ENCODE data around the gene PVR. TPM values are rescaled to one million over a fixed set of nuclear protein-coding genes. Genes with fewer than 3 reads are reported as not detected.

PVR gene
- total RNA-seq, 1 experiment from 2014 or later, result 47.7 TPM

- intact Hi-C loops (cut with micrococcal nuclease; ENCODE audit: unreplicated experiment), result no loop called here
- BruUV-seq (replicated peaks), result no TSS peak
- ChIA-PET CTCF (no interaction called here), POLR2A (no interaction called here)
- no peaks in the 10 kb centered on the region for H3K36me3 ChIP-seq (ENCODE audit: control insufficient read depth, insufficient read depth, low read length)
- no peak for TF ChIP-seq CTCF (IDR thresholded peaks at IDR 0.05)
- no peak for TF ChIP-seq SIN3A (IDR thresholded peaks at IDR 0.05; ENCODE audit: borderline replicate concordance, insufficient read depth, low read depth, low read length)
- TF ChIP-seq POLR2AphosphoS5 (IDR thresholded peaks at IDR 0.05; ENCODE audit: low read depth, low read length), result no peak
- no peak for TF ChIP-seq REST (IDR thresholded peaks at IDR 0.05; ENCODE audit: insufficient read depth in 1 of 2, low read depth in 2 of 2, low read length in 1 of 2)
- no peak for TF ChIP-seq TCF7L2 (IDR thresholded peaks at IDR 0.05; ENCODE audit: low read depth, low read length)
- no peaks in the 10 kb centered on the region for H3K9me3 ChIP-seq (ENCODE audit: control insufficient read depth, insufficient read depth, low read depth, low read length)
- DNase-seq (ENCODE audit: low read depth, low spot score) (no peak), ATAC-seq (no peak)
- no peak overlapping the region for H3K4me3 ChIP-seq (ENCODE audit: low read depth in 2 of 2, low read length in 2 of 2)
- H3K27ac ChIP-seq (ENCODE audit: low read length), result no peak overlapping the region
- H3K27me3 ChIP-seq (ENCODE audit: control insufficient read depth, insufficient read depth, low read length), result no peaks in the 10 kb centered on the region
- H3K4me1 ChIP-seq (ENCODE audit: control insufficient read depth, insufficient read depth, low read length), result no peaks in the 10 kb centered on the region
- in situ Hi-C loops (cut with HindIII; ENCODE audit: low pct_unique_long_range_greater_than_20kb, low sequenced_read_pairs), result no loop called here
These were observed 59.8 kb downstream of the PVR start for GRCh38 chr19:44703336-44704078.

GRCh38 chr19:44704982-44705381 is 61.3 kb downstream of the PVR start:
- H3K4me1 ChIP-seq (ENCODE audit: control insufficient read depth, insufficient read depth, low read length), result no peaks in the 10 kb centered on the region
- no peak for DNase-seq (ENCODE audit: low read depth, low spot score)
- ChIA-PET POLR2A (interaction anchor here (0.6 kb wide), 1 partner anchor 32 kb away, joined by 3 read pairs; no protein-coding TSS in a partner anchor), CTCF (interaction anchor here (0.6 kb wide), 1 partner anchor 12 kb away, joined by 6 read pairs; no protein-coding TSS in a partner anchor)
- no TSS peak for BruUV-seq (replicated peaks)
- in situ Hi-C loops (cut with HindIII; ENCODE audit: low pct_unique_long_range_greater_than_20kb, low sequenced_read_pairs) (no loop called here), intact Hi-C loops (cut with micrococcal nuclease; ENCODE audit: unreplicated experiment) (no loop called here)
- no peak overlapping the region for H3K4me3 ChIP-seq (ENCODE audit: low read depth in 2 of 2, low read length in 2 of 2)
- no peaks in the 10 kb centered on the region for H3K27me3 ChIP-seq (ENCODE audit: control insufficient read depth, insufficient read depth, low read length)
- H3K36me3 ChIP-seq (ENCODE audit: control insufficient read depth, insufficient read depth, low read length), result no peaks in the 10 kb centered on the region
- no peak overlapping the region for H3K27ac ChIP-seq (ENCODE audit: low read length)
- TF ChIP-seq REST (IDR thresholded peaks at IDR 0.05; ENCODE audit: insufficient read depth in 1 of 2, low read depth in 2 of 2, low read length in 1 of 2) (no peak), CTCF (IDR thresholded peaks at IDR 0.05) (no peak), POLR2AphosphoS5 (IDR thresholded peaks at IDR 0.05; ENCODE audit: low read depth, low read length) (no peak), SIN3A (IDR thresholded peaks at IDR 0.05; ENCODE audit: borderline replicate concordance, insufficient read depth, low read depth, low read length) (no peak), TCF7L2 (IDR thresholded peaks at IDR 0.05; ENCODE audit: low read depth, low read length) (no peak)
- ATAC-seq, result no peak
- H3K9me3 ChIP-seq (ENCODE audit: control insufficient read depth, insufficient read depth, low read depth, low read length), result no peaks in the 10 kb centered on the region

Measured in Panc1 (cell line).